Panc1 (cell line): ENCODE measurements around the gene IKZF4.

Experiments
- CTCF ChIP-seq: fragments of 450-650 bp; IDR thresholded peaks from 2 replicates; pipeline ENCODE4 v1.5.1; 2017; ENCODE audit warnings: mild to moderate bottlenecking
- POLR2AphosphoS5 ChIP-seq: IDR thresholded peaks from 2 replicates; pipeline ENCODE4 v1.6.1; 2012; ENCODE audit warnings: mild to moderate bottlenecking, low read depth, low read length, moderate library complexity
- SIN3A ChIP-seq: IDR thresholded peaks from 2 replicates; pipeline ENCODE4 v1.6.1; 2012; ENCODE audit warnings: low read depth, mild to moderate bottlenecking, low read length, moderate library complexity, borderline replicate concordance; ENCODE audit not compliant: insufficient read depth

- TF ChIP-seq CTCF (no peak), POLR2AphosphoS5 (no peak), SIN3A (no peak)
Observed at GRCh38 chr12:56082382-56082781, 61.5 kb downstream of the IKZF4 start.
